Kidney tubule cell (primary cell): ENCODE measurements around the gene DAZL.
A peak's percentile ranks its signal among the peaks of the same experiment; 100 is the strongest.

Experiments
- DNase-seq: peaks from one replicate; pipeline ENCODE4 v3.0.0-alpha.2; 2018; ENCODE audit warnings: low spot score

Gene DAZL

GRCh38 chr3:16595778-16596177, 9.4 kb downstream of the DAZL start:
- no peak for DNase-seq

- no peak for DNase-seq
Measured at GRCh38 chr3:16589867-16590624, 15.2 kb downstream of the DAZL start.

- no peak for DNase-seq
Measured at GRCh38 chr3:16589120-16589519, 16.1 kb downstream of the DAZL start.

- no peak for DNase-seq
Measured at GRCh38 chr3:16587681-16588060, 17.6 kb downstream of the DAZL start.

- DNase-seq = no peak
Measured at GRCh38 chr3:16587047-16587680, 18.1 kb downstream of the DAZL start.

- no peak for DNase-seq
Measured at GRCh38 chr3:16584880-16585279, 20.3 kb downstream of the DAZL start.

- DNase-seq = no peak
Measured at GRCh38 chr3:16583551-16583950, 21.7 kb downstream of the DAZL start.

- DNase-seq = no peak
Measured at GRCh38 chr3:16570113-16570512, 35.1 kb downstream of the DAZL start.

- DNase-seq = no peak
Measured at GRCh38 chr3:16568532-16568931, 36.7 kb downstream of the DAZL start.

- DNase-seq = no peak
Measured at GRCh38 chr3:16568115-16568514, 37.1 kb downstream of the DAZL start.

- DNase-seq = no peak
Measured at GRCh38 chr3:16559653-16560365, 45.4 kb downstream of the DAZL start.

GRCh38 chr3:16554126-16554525, 51.1 kb downstream of the DAZL start:
- no peak for DNase-seq

- no peak for DNase-seq
Measured at GRCh38 chr3:16552757-16553156, 52.5 kb downstream of the DAZL start.

- no peak for DNase-seq
Measured at GRCh38 chr3:16551342-16551976, 53.8 kb downstream of the DAZL start.

GRCh38 chr3:16550676-16551341, 54.4 kb downstream of the DAZL start:
- peak; percentile 82 for DNase-seq

GRCh38 chr3:16550305-16550675, 54.9 kb downstream of the DAZL start:
- no peak for DNase-seq

- peak; percentile 30 for DNase-seq
Measured at GRCh38 chr3:16548721-16549120, 56.5 kb downstream of the DAZL start.

- no peak for DNase-seq
Measured at GRCh38 chr3:16547561-16548357, 57.5 kb downstream of the DAZL start.

- DNase-seq = no peak
Measured at GRCh38 chr3:16546186-16547010, 58.8 kb downstream of the DAZL start.

GRCh38 chr3:16545413-16546185, 59.6 kb downstream of the DAZL start:
- no peak for DNase-seq
